ENCODE measurements around the gene LIMA1.
A peak's percentile ranks its signal among the peaks of the same experiment; 100 is the strongest.

Gene LIMA1

DNA sequence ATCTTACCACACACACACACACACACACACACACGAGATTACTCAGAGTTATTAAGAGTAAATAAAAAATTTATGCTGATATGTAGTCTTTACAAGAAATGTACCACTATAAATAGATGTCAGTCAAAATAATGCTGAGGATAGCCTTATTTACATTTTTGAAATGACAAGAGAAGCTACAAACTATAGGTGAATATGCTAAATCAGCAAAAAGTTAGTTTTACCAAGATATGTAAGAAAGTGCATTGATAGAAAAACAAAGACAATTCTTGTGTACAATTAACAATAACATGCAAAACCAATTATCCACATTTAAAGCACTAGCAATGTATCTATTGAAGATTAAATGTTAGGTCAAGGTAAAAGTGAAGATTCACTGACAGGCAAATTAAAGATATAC is 69.3 kb downstream of the LIMA1 start:
- DNase-seq: no peak

- no peak for DNase-seq
These were observed 69.9 kb downstream of the LIMA1 start for GRCh38 chr12:50213439-50213838.

DNA sequence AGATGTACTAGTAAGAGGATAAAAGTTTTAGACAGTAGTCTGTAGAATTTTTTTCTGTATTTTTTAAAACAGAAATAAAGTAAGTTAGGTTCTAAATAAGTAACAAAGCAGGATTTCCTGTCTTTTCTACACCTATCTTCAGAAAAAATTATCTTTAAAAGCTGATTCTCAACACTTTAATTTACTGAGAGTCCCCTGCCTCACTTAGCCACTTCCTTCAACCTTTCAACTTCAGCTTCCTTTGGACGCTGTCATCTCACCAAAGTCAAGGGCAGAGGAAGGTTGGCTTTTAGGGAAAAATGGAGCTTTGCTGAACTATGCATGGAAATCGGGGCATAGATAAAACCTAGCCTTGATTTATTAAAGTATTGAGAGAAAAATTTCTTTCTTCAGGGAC is 71.3 kb downstream of the LIMA1 start:
- DNase-seq: no peak

GRCh38 chr12:50211392-50212070 is 71.8 kb downstream of the LIMA1 start:
- DNase-seq: peak; percentile 23

DNA sequence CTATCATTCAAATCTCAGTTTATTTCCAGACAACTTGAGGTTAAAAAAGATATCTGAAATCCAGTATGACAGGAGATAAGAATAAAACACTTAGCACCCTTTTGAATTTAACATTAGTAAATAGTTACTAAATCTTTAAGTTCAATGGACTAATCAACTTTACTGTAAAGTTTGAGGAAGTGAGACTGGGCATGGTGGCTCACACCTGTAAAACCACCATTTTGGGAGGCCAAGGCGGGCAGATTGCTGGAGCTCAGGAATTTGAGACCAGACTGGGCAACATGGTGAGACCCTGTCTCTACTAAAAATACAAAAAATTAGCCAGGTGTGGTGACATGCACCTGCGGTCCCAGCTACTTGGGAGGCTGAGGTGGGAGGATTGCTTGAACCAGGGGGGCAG is 75.9 kb downstream of the LIMA1 start:
- no peak for DNase-seq

DNA sequence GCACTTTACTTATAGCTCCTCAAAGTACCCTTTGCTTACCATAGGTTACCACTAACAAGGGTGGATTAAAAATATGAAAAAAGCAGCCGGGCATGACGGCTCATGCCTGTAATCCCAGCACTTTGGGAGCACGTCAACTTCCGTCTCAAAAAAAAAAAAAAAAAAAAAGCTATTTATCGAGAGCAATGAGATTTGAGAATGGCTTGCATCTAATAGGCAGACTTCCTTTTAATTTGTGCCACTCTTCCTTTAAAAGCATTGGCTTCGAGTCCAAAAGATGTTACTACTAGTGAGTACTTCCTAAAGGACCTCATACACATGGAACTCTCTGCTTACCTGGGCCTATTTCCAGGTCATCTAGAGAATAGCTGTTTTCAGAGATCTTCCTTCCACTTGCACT is 77.7 kb downstream of the LIMA1 start:
- DNase-seq: no peak

GRCh38 chr12:50203691-50204090 is 79.6 kb downstream of the LIMA1 start:
- DNase-seq: no peak

DNA sequence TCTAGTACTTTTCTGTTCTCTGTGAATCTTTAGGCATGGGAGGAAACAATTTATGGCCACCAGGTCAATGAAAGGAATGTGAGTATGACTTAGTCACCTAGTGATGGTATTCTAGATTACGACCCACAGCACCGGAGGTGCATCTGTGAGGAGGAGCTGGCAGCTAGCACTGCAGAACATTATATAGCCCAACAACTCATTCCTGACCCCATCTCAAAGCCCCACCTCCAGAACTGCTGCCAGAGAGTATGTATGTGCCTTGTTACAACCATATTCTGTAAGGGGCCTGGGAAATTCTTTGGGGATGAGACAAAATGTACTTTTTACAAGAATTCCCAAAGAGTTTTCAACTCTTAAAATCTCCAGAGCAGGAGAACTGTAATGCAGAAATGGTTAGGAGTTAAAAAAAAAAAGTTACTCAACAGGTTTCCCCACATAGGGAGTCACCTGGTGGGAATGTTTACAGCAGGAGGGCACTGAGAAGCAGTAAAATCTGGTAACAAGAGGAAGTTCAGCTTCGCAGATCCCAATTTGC is 81.3 kb downstream of the LIMA1 start:
- DNase-seq: no peak

DNA sequence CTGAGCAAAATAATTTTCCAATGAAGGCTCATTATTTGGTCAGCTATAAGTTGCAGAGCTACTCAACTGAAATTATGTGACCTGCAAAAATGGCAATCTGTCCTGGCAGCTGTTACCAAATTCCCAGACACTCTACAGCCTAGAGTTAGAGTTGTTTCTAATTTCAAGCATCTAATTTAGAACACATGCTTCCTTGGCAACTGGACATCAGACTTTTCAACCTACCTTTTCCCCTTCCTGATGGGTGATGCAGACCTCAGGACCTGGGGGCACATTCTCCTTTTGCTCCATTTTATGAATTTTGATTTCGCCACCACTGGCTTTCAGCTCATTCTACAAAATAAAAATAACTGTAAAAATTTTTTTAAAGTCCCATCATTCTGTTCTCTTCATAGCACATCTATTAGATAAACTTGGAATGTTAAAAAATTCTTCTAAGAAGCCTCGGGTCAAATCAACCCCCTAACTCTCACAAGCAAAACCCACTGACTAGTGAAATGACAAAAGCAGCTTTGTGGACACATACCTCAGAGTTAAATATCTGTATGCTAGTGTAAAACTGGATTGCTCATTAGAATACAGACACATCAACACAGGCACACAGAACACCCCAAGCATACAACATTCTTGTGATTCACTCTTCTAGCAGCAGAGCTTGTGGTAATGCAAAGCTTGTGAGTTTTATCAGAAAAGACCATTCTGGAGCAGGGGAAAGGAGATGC is 82.6 kb downstream of the LIMA1 start:
- no peak for DNase-seq

- DNase-seq: no peak
These were observed 84.5 kb downstream of the LIMA1 start for GRCh38 chr12:50198829-50199228.

DNA sequence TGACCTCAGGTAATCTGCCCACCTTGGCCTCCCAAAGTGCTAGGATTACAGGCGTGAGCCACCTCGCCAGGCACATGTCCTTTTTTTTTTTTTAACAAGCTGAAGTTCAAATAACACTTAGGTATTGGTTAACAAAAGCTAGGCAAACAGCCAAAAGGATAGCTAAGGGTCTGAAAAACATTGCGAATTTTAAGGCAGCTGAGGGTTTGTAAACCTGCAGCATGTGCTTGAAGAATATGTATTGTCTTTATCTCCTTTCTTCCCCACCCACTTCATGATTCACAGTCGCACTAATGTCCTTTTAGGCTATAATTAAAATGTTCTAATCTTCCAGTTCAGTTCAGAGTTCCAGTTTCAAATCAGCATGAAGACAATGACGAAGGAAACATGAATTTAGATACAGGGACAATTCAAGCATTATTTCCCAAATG is 86.0 kb downstream of the LIMA1 start:
- DNase-seq: no peak

DNA sequence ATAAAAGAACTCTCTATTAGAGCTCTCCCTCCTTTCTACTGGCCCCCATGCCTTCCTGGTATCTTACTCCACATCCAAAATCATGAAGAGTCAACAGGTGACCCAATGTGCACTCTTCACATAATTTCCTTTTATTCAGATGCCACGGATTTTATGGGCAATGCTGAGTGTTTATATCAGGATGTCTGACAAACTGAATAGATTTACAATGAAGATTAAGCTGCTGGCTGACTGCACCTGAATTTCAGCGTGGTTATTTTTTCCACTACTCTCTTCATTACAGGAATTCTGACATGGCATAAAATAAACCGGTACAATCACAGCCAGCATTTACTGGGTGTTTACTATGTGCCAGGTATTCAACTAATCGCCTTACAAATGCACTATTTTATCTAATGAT is 86.8 kb downstream of the LIMA1 start:
- no peak for DNase-seq

- no peak for DNase-seq
These were observed 87.5 kb downstream of the LIMA1 start for GRCh38 chr12:50195832-50196231.

DNA sequence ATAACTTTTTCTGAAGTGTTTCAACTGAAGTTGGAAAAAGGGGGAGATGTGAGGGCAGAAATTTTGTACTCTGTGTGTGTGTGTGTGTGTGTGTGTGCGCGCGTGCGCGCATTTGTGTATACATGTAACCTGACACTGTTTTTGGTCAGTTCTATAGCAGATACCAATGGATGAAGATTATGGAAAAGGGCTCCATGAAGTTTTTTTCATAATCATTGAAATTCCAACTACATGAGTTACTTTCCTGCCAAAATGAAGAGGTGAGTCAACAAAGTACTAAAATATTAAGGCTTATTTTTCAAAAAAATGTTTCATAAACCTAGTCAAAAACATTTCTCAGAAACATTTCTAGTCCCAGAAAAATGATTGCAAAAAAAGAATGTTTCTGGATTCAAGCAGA is 90.4 kb downstream of the LIMA1 start:
- no peak for DNase-seq

DNA sequence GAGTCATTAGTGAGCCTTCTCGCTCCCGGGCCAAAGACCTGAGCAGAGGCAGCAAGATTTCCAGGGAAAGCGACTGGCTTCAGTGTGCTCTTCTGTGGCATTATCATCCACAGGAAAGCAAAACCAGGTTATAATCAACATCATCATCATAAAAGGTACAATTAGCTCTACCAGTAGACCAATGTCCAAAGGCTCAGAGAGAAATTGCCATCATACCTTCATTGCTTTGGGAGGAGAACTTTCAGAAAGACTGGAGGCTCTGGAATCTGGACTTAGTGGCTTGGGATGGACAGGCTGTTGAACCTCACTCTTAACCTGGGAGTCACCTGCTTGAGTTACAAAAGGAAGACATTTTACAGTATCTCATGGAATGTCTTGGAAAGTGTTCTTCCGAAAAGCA is 91.1 kb downstream of the LIMA1 start:
- DNase-seq: no peak

GRCh38 chr12:50190859-50191258 is 92.5 kb downstream of the LIMA1 start:
- no peak for DNase-seq

DNA sequence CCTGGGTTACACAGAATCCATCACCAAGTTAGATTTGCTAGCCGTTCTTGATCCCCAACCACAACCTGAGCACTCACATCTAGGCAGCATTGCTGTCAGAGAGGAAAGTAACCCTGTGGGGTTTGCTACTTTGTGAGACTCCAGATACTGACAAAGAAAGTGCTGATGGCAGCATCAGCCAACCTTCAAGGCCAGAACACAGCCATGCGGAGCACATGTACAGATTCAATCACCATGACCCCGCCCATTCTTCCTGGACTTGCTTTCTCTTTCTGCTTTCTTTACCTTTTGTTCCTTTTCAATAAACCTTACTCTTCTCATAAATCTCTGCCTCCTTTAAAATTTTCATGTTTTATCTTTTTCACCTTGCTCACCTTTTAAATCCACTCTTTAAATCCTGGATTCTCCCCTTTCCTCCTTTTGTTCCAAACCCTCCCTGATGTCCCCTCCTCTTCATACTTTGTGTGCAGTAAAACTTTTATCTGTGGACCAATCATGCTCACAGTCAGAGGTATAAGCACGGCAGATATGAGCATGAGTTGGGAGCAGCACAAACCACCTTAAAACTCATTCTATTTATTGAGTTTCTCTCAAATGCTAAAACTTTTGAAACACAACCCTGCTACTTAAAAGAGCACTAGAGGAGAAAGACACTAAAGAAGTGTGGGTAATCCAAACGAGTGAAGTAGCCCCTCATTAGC is 94.3 kb downstream of the LIMA1 start:
- DNase-seq: peak; percentile 38

DNA sequence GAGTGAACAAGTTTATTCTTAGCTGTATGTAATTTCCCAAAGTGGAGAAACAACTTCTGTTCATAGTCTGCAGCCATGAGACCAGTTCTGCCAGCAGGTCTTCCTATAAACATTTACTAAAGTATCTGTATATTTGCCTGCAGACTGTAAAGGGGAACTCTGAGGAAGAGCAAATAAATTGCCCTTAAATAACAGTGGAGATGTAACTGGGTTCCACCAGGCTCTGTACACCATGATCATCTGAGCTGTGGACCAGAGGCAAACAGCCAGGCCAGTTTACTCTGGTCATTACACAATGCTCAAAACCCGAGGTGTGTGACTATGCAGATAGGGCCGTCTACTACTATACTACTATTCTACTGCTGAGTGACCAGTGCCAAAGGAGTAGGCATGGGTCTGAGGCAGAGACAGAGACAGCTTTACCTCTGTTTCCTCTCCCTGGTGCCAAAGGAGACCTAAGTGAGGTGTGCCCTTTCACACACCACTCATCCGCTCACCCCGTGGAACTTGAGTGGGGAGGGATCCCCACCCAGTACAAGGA is 95.0 kb downstream of the LIMA1 start:
- DNase-seq: no peak

GRCh38 chr12:50187084-50187900 is 96.0 kb downstream of the LIMA1 start:
- no peak for DNase-seq

GRCh38 chr12:50186681-50187080 is 96.6 kb downstream of the LIMA1 start:
- DNase-seq: no peak

DNA sequence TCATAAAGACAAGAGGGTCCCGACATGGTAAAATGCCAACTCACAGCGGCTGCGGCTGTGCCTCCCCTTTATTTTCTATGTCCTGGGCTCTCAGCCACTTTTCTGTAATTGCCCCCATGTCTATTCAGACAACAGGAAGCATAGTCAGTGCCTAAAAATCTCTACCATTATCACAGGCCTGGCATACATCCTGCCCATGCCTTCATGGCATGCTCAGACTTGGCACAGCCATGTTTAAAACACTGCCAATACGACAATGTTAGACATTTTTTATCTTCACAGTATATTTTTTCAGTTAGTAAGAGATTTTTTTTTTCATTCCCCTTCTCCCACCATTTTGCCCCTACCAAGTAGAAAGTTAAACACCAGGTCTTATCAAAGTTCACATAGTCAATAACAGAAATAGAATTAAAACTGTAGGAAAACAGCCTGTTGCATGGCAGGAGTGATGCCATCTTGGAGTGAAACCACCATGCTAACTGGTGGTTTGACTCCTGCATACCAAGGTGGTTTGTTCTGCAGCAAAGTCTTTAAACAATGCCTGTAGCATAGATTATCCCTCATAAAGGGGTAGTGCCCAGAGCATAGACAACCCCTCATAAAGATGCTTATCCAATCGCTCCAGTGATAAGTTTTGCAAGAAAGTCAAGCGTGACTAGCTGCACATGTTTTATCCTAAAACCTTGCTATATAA is 97.2 kb downstream of the LIMA1 start:
- DNase-seq: no peak

- no peak for DNase-seq
These were observed 97.9 kb downstream of the LIMA1 start for GRCh38 chr12:50185301-50185895.
